Muscle of leg (tissue), 11 donors: ENCODE measurements around the gene LRP1B. TPM values are rescaled to one million over a fixed set of nuclear protein-coding genes. Genes with fewer than 3 reads are reported as not detected.

Experiments used
- DNase-seq: peaks from one replicate; pipeline ENCODE4 v3.0.0; 2013
- H3K27ac ChIP-seq: one replicate; pipeline ENCODE4 v1.5.1; 2013; ENCODE audit warnings: mild to moderate bottlenecking, low read length, control low read depth
- H3K27me3 ChIP-seq: one replicate; pipeline ENCODE4 v1.6.1; 2013; ENCODE audit warnings: low read length; ENCODE audit not compliant: control insufficient read depth, insufficient read depth
- H3K36me3 ChIP-seq: one replicate; pipeline ENCODE4 v1.6.1; 2013; ENCODE audit warnings: low read length; ENCODE audit not compliant: control insufficient read depth, insufficient read depth
- H3K4me1 ChIP-seq: one replicate; pipeline ENCODE4 v1.6.1; 2013; ENCODE audit warnings: low read length; ENCODE audit not compliant: control insufficient read depth, insufficient read depth
- H3K4me3 ChIP-seq: one replicate; pipeline ENCODE4 v1.5.1; 2013; ENCODE audit warnings: low read length, control low read depth
- H3K9me3 ChIP-seq: replicated peaks from 2 replicates; pipeline ENCODE4 v1.6.1; 2013; ENCODE audit warnings: low read depth, low read length; ENCODE audit not compliant: control insufficient read depth
- WGBS: methylation state at CpG from one replicate; pipeline ENCODE4 v1.1.5; 2013; ENCODE audit warnings: missing lambda C conversion rate; ENCODE audit not compliant: insufficient coverage; 5-methylcytosine and 5-hydroxymethylcytosine counted together
- polyA plus RNA-seq, 8 donors: library from polyadenylated mRNA; unstranded; fragments of 120-200 nt; gene quantifications; one replicate each; pipeline versions ENCODE4 v1.2.1 to v1.2.3, GENCODE V29; 2013; ENCODE audit warnings: inconsistent platforms in 1 of 8, low replicate concordance in 1 of 8; ENCODE audit not compliant: insufficient read length in 8 of 8, insufficient read depth in 1 of 8
- total RNA-seq: library from RNA; stranded (reverse); fragments of 120-200 nt; gene quantifications from one replicate; pipeline ENCODE4 v1.2.4, GENCODE V29; 2013

Gene LRP1B
- total and polyA plus RNA-seq, 9 donors, result 0.84 to 2.3 (median 1.4) TPM

- no CpG with 5 or more reads among the region's 2 CpGs for WGBS
- no peak for DNase-seq
- H3K4me3 ChIP-seq, result no peak overlapping the region
These were observed 363.8 kb downstream of the LRP1B start for GRCh38 chr2:141767051-141767450.

DNA sequence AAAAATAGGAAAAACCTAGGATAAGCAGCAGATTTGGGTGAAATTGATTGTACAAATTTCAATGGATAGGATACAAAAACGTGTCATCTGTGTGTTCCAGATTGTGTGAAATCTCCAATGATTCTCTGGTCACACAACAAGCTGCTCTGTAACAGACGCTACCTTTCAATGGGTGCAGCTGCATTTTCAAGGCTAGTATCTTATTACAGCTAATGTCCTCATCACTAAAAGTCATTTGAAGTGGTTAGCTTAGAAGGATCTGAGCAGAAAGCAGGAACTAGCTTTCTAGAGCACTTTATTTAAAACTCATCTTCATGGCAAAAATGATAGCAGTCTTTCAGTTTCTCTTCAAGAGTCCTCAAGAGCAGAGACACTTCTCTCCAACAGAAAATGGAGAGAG lies 364.6 kb downstream of the LRP1B start:
- no peaks in the 10 kb centered on the region for H3K27me3 ChIP-seq
- WGBS, result 17% methylated on average over 1 of the region's 2 CpGs
- H3K27ac ChIP-seq, result no peak overlapping the region
- no peak overlapping the region for H3K4me3 ChIP-seq
- H3K4me1 ChIP-seq, result no peaks in the 10 kb centered on the region
- DNase-seq, result no peak
- no peaks in the 10 kb centered on the region for H3K9me3 ChIP-seq
- no peaks in the 10 kb centered on the region for H3K36me3 ChIP-seq

More at GRCh38 chr2:141767051-141767450, 363.8 kb downstream of the LRP1B start:
- Histone ChIP-seq H3K27me3 (no peaks in the 10 kb centered on the region), H3K4me1 (no peaks in the 10 kb centered on the region), H3K27ac (no peak overlapping the region), H3K9me3 (no peaks in the 10 kb centered on the region), H3K36me3 (no peaks in the 10 kb centered on the region)

DNA sequence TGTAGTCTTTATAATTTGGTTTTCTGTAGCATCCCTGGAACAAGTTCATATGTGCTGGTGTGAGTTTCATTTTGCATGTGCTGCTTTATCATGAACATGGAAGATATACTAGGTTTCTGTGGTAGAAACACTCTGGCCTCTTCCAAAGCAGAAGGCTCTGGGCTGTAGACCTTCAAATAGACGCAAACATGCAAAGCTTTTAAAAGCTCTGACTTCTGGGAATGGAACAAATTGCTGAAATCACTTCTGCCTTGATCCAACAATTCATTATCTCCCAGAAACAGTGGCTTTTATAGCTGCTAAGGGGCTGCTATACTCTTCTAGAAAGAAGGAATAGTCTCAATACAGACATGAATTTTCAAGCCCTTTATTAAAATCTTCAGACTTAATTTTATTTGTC lies 382.2 kb downstream of the LRP1B start:
- no CpG with 5 or more reads among the region's 1 CpG for WGBS
- Histone ChIP-seq H3K36me3 (no peaks in the 10 kb centered on the region), H3K4me1 (no peaks in the 10 kb centered on the region), H3K9me3 (no peaks in the 10 kb centered on the region), H3K27ac (no peak overlapping the region), H3K27me3 (no peaks in the 10 kb centered on the region), H3K4me3 (no peak overlapping the region)
- DNase-seq, result no peak

- WGBS, result no CpG with 5 or more reads among the region's 3 CpGs
- no peaks in the 10 kb centered on the region for H3K27me3 ChIP-seq
- no peak overlapping the region for H3K27ac ChIP-seq
- no peaks in the 10 kb centered on the region for H3K36me3 ChIP-seq
- no peaks in the 10 kb centered on the region for H3K9me3 ChIP-seq
- DNase-seq, result no peak
- H3K4me1 ChIP-seq, result no peaks in the 10 kb centered on the region
- no peak overlapping the region for H3K4me3 ChIP-seq
These were observed 389.2 kb downstream of the LRP1B start for GRCh38 chr2:141741652-141742051.

DNA sequence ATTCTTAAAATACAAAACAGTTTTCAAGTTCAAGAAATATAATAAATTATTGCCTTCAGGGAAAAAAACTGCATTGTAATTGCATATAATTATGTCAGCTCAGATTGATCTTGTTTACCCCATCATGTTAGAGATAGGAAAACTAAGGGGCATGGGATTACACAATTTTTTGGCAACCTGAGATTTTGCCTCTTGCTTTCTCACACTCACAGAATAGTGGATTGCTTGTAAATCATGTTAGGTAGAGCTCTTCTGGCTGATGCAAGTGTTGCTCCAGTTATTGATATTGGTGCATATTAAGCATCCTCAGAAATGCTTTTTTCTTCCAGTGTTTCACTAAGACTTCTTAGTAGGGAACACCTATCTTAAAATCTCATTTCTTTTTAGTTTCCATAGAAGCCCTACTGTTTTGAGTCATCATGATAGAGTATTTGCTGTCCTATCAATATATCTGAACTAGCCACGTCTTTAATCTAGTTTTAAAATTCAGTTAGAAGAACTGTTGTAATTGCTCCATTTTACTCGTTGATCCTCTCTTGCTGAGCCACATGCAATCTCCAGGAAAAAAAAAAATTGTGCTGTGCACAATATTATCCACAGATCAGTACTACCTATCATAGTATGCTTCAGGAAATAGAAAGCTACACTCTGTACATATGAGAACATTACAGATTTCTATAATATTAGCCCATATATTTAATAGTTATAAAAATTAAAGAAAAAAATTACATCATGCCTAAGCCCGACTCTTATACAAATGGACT lies 393.1 kb downstream of the LRP1B start:
- Histone ChIP-seq H3K4me3 (no peak overlapping the region), H3K4me1 (no peaks in the 10 kb centered on the region), H3K36me3 (no peaks in the 10 kb centered on the region), H3K27ac (no peak overlapping the region), H3K27me3 (no peaks in the 10 kb centered on the region), H3K9me3 (no peaks in the 10 kb centered on the region)
- no CpG with 5 or more reads among the region's 3 CpGs for WGBS
- DNase-seq, result no peak

GRCh38 chr2:141736466-141736865 lies 394.4 kb downstream of the LRP1B start:
- WGBS, result 85% methylated on average over 2 of the region's 2 CpGs

GRCh38 chr2:141728886-141729285 lies 401.9 kb downstream of the LRP1B start:
- Histone ChIP-seq H3K36me3 (no peaks in the 10 kb centered on the region), H3K27me3 (no peaks in the 10 kb centered on the region), H3K4me3 (no peak overlapping the region), H3K27ac (no peak overlapping the region), H3K4me1 (no peaks in the 10 kb centered on the region), H3K9me3 (no peaks in the 10 kb centered on the region)
- 63% methylated on average over 1 of the region's 1 CpG for WGBS
- peak; percentile 11 for DNase-seq

More at GRCh38 chr2:141736466-141736865, 394.4 kb downstream of the LRP1B start:
- Histone ChIP-seq H3K27me3 (no peaks in the 10 kb centered on the region), H3K36me3 (no peaks in the 10 kb centered on the region), H3K4me1 (no peaks in the 10 kb centered on the region), H3K9me3 (no peaks in the 10 kb centered on the region), H3K4me3 (no peak overlapping the region), H3K27ac (no peak overlapping the region)
- DNase-seq, result no peak

DNA sequence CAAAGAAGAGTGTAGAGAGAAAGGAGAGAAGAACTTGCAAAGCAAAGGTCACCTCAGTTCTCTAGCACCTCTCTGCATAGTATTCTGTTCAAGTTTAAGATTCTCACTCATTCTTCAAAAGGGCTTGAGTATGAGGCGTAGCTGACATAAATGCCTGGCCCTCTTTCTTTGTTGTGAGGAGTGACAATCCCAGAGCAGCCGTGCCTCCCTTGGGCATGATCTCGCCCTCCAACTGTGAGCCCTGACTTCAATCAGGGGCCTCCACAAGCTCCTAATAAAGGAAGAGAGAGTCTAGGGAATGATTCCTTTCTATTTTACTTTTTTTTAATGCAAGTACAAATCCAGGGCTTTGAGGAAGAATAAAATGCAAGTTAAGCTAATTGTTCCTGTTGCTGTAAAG lies 402.7 kb downstream of the LRP1B start:
- Histone ChIP-seq H3K4me1 (no peaks in the 10 kb centered on the region), H3K36me3 (no peaks in the 10 kb centered on the region), H3K27ac (no peak overlapping the region), H3K9me3 (no peaks in the 10 kb centered on the region), H3K4me3 (no peak overlapping the region), H3K27me3 (no peaks in the 10 kb centered on the region)
- WGBS, result no CpG with 5 or more reads among the region's 3 CpGs
- DNase-seq, result no peak

DNA sequence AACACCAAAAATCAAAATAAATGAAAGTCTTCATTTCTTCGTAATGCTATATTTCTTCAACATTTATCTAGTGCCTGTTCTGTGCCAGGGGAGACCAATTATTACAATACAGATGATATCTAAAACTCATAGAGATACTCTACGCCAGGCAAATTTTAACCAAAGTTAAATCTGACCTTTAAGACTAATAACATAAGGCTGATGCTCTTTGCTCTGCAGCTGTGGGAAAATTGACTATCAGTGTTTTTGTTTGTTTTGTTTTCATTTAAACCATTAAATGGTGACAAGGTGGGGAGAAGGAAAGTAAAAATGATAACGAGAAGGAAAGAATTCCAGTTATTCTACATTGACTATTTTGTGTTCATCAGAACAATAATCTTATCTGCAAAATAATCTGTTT lies 406.4 kb downstream of the LRP1B start:
- no peaks in the 10 kb centered on the region for H3K9me3 ChIP-seq
- no peak for DNase-seq
- no CpG with 5 or more reads among the region's 3 CpGs for WGBS
- no peaks in the 10 kb centered on the region for H3K27me3 ChIP-seq
- H3K4me1 ChIP-seq, result no peaks in the 10 kb centered on the region
- H3K36me3 ChIP-seq, result no peaks in the 10 kb centered on the region
- no peak overlapping the region for H3K4me3 ChIP-seq
- no peak overlapping the region for H3K27ac ChIP-seq

- no CpG with 5 or more reads among the region's 2 CpGs for WGBS
These were observed 407.0 kb downstream of the LRP1B start for GRCh38 chr2:141723814-141724213.

GRCh38 chr2:141720476-141720875 lies 410.3 kb downstream of the LRP1B start:
- no CpG with 5 or more reads among the region's 3 CpGs for WGBS
- Histone ChIP-seq H3K9me3 (no peaks in the 10 kb centered on the region), H3K27me3 (no peaks in the 10 kb centered on the region), H3K27ac (no peak overlapping the region), H3K36me3 (no peaks in the 10 kb centered on the region), H3K4me1 (no peaks in the 10 kb centered on the region), H3K4me3 (no peak overlapping the region)
- DNase-seq, result no peak

More at GRCh38 chr2:141723814-141724213, 407.0 kb downstream of the LRP1B start:
- H3K9me3 ChIP-seq, result no peaks in the 10 kb centered on the region
- no peak overlapping the region for H3K4me3 ChIP-seq
- H3K36me3 ChIP-seq, result no peaks in the 10 kb centered on the region
- DNase-seq, result no peak
- no peak overlapping the region for H3K27ac ChIP-seq
- H3K4me1 ChIP-seq, result no peaks in the 10 kb centered on the region
- no peaks in the 10 kb centered on the region for H3K27me3 ChIP-seq
